Fibroblast of lung (primary cell): ENCODE results near the gene NLRP13.

ENCODE experiments used
- CTCF ChIP-seq, 2 donors: IDR thresholded peaks in 1 of 2; conservative IDR thresholded peaks in 1 of 2; 1 replicate in 1 of 2; 2 replicates in 1 of 2; pipeline ENCODE4 v1.5.1; 2011 to 2012; ENCODE audit warnings: low read length in 2 of 2, control low read depth in 1 of 2, inconsistent platforms in 1 of 2, low read depth in 1 of 2, mild to moderate bottlenecking in 1 of 2
- EZH2 ChIP-seq: IDR thresholded peaks from 2 replicates; pipeline ENCODE4 v1.5.1; 2012; ENCODE audit warnings: low read length, control low read depth, mild to moderate bottlenecking; ENCODE audit errors: missing control alignments

GRCh38 chr19:55956431-55956830 lies 24.3 kb upstream of the NLRP13 start:
- TF ChIP-seq CTCF (conservative IDR thresholded peaks at IDR 0.05 in 1 of 2, IDR thresholded peaks at IDR 0.05 in 1 of 2; ENCODE audit: low read depth in 1 of 2, low read length in 2 of 2) (no peak), EZH2 (no peak)
